GM10847 (cell line): ENCODE measurements around the gene ATP5F1E.

Experiments used
- POLR2A ChIP-seq: IDR thresholded peaks from 2 replicates; pipeline ENCODE4 v1.6.1; 2011; ENCODE audit not compliant: insufficient read length; ENCODE audit errors: extremely low read depth

Gene ATP5F1E

GRCh38 chr20:59048681-59049030 lies 16.5 kb upstream of the ATP5F1E start:
- no peak for TF ChIP-seq POLR2A

- no peak for TF ChIP-seq POLR2A
Measured at GRCh38 chr20:59047938-59048680, 16.0 kb upstream of the ATP5F1E start.

- no peak for TF ChIP-seq POLR2A
Measured at GRCh38 chr20:59046862-59047261, 14.7 kb upstream of the ATP5F1E start.

GRCh38 chr20:59044796-59045195 lies 12.7 kb upstream of the ATP5F1E start:
- no peak for TF ChIP-seq POLR2A

GRCh38 chr20:59044295-59044694 lies 12.2 kb upstream of the ATP5F1E start:
- TF ChIP-seq POLR2A = no peak

- TF ChIP-seq POLR2A = no peak
Measured at GRCh38 chr20:59043698-59044097, 11.6 kb upstream of the ATP5F1E start.

GRCh38 chr20:59042796-59043631 lies 10.9 kb upstream of the ATP5F1E start:
- peak; percentile 66 for TF ChIP-seq POLR2A

GRCh38 chr20:59042151-59042795 lies 10.1 kb upstream of the ATP5F1E start, which contains the start of gene PRELID3B:
TSS of gene PRELID3B (minus strand) at chr20:59042786. CDS start at chr20:59042730, 56 bp downstream.
- no peak for TF ChIP-seq POLR2A

GRCh38 chr20:59040667-59041066 lies 8.5 kb upstream of the ATP5F1E start:
- no peak for TF ChIP-seq POLR2A

GRCh38 chr20:59039233-59039632 lies 7.1 kb upstream of the ATP5F1E start:
- no peak for TF ChIP-seq POLR2A

GRCh38 chr20:59037386-59037785 lies 5.3 kb upstream of the ATP5F1E start:
- TF ChIP-seq POLR2A = no peak

GRCh38 chr20:59035381-59035780 lies 3.2 kb upstream of the ATP5F1E start:
- no peak for TF ChIP-seq POLR2A

GRCh38 chr20:59033616-59034165 lies 1.6 kb upstream of the ATP5F1E start:
- TF ChIP-seq POLR2A = no peak

- TF ChIP-seq POLR2A = no peak
Measured at GRCh38 chr20:59033093-59033492, 958 bp upstream of the ATP5F1E start.

GRCh38 chr20:59032713-59033059 lies 551 bp upstream of the ATP5F1E start:
- no peak for TF ChIP-seq POLR2A
